HG03196 (cell line): ENCODE data around the gene ARHGAP11B.
"Not testable (repeated sequence)": the region's sequence is repeated elsewhere in the genome, so short reads cannot be mapped to it uniquely, and the experiment has no call there.

Source experiments
- ATAC-seq: cut with Tn5 transposase; IDR thresholded peaks from one replicate; pipeline ENCODE4 v1.9.1; 2021; ENCODE audit not compliant: unreplicated experiment

ARHGAP11B gene

DNA sequence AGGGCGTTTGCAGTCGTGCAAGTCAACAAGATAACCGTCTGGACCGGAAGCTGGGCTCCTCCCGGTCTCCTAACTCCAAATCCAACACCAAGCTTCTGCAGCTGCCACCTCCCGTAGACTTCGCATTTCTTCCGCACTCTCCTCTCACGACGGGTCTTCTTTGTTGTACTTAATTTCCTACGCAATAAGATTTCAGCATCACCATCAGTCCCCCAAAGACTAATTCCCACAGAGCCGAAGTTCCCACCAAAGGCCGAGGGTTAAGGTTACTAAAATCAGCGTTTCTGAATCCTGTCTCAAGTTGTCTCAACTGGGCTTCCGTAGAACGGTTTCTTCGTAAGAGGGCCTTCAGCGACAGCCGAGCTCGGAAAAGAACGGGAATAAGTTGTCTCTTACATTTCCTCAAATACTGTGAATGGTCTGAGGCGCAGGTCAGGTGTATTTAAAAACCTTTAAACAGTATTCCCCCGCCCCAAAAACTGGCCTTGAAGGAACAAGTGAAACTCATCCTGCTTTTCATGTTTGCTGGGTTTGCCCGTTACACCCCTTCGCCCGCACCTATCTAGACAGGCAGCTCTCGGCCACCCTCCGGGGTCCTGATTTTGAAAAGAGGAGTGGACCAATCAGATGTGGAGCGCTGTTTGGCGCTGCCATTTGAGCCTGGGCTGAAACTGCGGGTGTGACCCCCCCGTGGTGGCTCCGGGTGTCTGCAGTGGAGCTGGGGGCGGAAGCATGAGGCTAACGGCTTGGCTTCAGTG is at the start of gene ARHGAP11B:
Gene ARHGAP11B (plus strand): TSS at position 693 of the 758 bp plus-strand sequence.
- ATAC-seq: peak; percentile 88

DNA sequence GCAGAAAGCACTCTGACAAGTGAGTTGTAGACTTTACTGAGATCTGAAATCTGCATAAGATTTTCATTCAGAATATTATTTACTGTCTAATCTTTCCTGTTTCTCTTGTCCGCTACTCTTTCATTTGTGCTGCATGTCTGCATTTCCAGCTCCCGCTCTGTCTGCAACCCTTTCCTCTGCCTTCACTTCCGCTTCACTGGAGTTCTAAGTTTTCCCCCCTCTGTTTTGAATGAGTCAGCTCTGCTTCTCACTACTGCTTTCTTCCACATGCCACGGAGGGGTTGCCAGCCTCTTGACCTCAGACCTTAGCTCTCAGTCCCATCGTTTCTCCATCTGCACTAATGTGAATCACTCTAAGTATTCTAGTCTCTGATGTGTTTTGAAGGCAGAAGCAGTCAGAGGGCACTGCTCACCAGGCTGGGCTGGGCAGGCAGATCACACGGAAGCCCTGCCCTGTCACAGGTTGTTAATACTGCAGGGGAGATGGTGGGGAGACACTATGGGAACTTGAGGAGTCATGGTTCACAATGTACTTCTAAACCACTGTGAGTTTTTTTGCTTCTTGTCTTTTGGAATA is 46.4 kb upstream of the ARHGAP11B start:
- ATAC-seq: not testable (repeated sequence)

DNA sequence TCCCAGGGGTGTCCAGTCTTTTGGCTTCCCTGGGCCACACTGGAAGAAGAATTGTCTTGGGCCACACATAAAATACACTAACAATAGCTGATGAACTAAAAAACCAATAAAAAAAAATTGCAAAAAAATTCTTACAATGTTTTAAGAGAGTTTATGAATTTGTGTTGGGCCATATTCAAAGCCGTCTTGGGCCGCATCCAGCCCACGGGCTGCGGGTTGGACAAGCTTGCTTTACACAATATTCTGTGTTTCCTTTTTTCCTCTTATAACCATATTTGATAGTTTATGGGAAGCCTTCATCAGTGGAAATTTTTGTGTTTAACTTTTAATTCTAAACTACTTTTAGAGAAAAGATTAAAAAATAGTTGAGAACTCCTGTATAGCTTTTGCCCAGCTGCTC is 45.2 kb upstream of the ARHGAP11B start:
- ATAC-seq: not testable (repeated sequence)

DNA sequence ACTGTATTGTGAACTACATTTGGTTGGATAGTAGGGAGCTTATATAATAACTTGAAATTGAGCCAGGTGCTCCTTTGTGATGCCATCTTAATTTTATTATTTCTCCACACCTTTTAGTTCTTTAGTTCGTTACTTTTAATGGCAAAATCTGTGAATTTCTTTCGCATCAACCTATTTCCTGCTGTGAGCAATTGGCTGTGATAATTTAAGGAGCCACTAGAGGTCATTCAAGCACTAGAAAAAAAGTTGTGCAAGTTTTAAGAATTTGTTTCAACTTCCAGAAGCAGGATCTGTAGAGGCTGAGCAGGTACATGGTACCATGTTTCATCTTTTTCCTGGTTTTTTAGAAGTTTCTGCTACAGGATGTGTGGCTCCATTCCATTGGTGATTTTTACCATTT is 27.0 kb upstream of the ARHGAP11B start:
- not testable (repeated sequence) for ATAC-seq

DNA sequence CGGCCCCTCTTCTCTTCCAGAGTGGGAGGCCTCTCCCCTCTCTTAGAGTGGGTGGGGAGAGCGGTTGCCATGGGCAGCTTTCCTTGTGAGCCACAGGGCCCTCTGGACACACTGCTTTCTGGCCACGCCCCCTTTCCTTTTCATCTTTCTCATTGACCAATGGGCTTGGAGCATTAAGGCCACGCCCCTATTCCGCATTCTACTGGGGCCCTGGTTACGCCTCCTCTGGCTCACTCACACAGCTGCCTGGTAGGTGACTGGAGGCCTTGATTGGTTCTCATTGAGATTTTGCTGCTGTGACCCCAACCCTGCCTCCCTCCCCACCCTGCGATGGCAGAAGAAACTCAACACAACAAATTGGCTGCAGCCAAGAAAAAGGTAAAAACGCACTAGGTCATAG is 22.1 kb upstream of the ARHGAP11B start, which contains the start of gene GOLGA8H:
Gene GOLGA8H (plus strand): TSS at position 233 of the 400 bp plus-strand sequence. CDS start 98 bp downstream, at position 331.
- not testable (repeated sequence) for ATAC-seq

DNA sequence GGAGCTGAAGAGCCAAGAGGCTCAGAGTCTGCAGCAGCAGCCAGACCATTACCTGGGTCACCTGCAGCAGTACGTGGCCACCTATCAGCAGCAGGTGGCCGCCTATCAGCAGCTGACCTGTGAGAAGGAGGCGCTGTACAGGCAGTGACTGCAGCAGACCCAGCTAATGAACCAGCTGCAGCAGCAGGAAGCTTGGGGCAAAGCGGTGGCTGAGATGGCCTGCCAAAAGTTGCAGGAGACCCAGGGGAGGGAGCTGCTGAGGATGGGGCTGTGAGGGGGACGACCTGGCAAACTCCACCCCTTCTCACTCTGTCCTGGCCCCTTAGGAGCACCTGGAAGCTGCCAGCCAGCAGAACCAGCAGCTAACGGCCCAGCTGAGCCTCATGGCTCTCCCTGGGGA is 13.7 kb upstream of the ARHGAP11B start:
- ATAC-seq: not testable (repeated sequence)

DNA sequence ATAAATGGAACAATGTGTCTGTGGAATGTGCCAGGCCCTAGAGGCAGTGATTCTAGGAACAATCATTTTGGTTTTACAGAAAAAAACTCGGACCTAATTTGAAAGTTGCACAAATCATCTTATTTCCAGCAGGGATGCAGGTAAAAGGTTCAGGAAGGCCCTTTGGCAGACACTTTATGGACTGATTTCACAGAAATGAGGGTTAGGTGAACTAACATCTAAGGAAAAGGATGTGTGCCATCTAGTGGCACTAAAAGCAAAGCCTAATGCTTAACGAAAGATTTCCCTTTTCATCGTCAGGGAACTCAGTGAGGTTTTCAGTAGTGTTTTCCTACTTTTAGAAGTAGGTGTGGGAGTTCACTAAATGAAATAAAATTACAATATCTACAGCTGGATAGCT is 4.6 kb upstream of the ARHGAP11B start:
- not testable (repeated sequence) for ATAC-seq

DNA sequence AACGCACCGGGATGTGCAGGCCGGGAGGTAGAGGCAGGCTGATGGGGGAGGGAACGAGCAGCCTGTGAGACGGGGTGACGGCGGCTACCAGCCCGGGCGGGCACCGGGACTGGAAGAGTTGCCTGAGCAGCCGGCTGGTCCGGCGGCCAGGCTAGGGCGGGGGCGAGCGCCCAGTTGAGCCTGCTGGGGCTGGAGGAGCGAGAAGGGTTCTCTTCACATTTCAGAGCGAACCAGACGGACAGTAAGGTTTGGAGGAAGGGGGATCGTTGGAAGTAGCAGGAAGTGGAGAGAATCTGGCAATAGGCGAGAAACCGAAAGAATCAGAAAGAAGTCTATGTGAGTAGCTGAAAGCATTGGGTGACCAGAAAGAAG is 252 bp downstream of the ARHGAP11B start:
- not testable (repeated sequence) for ATAC-seq

DNA sequence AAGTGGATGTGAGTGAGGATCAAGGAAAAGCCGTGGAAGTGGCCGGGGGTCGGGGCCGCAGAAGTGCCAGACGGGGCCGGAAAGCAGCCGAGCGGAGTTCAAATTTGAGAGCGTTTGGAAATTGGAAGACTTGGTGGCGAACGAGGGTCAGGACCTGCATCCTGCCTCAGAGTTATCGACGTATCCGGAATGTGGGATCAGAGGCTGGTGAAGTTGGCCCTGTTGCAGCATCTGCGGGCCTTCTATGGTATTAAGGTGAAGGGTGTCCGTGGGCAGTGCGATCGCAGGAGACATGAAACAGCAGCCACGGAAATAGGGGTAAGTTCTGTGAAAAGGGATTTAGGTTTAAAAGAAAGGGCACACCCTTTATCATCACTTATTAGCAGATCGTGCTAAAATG is 704 bp downstream of the ARHGAP11B start:
- peak; percentile 11 for ATAC-seq

DNA sequence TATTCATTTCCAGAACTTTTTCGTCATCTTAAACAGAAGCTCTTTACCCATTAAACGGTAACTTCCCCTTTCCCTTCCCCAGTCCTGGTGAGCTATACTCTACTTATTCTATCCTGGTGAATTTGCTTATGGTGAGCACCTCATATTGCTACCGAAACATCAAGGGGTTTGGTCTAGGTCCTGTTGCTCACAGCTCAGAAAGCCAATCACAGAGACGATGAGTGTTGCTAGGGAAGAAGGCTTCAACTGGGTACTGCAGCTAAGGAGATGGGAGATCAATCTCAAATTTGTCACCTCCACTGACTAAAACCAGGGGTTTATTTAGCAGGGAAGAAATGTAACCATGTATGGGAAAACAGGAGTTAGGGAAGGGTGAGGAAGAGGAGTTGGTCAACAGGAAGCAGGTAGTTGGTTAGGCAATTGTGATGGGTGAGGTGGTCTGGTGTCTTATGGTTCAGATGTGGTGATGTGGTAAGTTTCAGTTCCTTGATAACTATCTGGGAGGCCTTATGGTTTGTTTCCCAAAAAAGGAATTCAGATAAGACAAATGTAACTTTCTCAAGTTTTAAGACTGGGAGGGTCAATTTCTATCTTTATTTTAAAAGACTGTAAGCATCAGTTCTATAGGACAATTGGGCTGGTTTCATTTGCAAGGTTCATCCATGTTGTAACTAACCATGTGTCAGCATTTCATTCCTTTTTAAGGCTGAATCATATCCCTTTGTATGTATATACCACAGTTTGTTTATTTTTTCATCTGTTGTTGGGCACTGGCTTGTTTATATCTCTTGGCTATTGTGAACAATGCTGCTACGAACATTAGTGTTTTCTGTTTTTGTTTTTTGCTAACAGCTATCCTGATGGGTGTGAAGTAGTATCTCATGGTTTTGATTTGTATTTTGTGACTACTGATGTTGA is 24.3 kb downstream of the ARHGAP11B start:
- ATAC-seq: peak; percentile 67

DNA sequence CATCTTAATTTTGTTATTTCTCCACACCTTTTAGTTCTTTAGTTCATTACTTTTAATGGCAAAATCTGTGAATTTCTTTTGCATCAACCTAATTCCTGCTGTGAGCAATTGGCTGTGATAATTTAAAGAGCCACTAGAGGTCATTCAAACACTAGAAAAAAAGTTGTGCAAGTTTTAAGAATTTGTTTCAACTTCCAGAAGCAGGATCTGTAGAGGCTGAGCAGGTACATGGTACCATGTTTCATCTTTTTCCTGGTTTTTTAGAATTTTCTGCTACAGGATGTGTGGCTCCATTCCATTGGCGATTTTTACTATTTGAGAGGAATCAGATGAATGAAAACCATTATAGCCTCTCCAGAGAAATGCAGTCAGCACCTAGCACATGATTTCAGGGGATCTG is 35.2 kb downstream of the ARHGAP11B start:
- ATAC-seq: not testable (repeated sequence)

DNA sequence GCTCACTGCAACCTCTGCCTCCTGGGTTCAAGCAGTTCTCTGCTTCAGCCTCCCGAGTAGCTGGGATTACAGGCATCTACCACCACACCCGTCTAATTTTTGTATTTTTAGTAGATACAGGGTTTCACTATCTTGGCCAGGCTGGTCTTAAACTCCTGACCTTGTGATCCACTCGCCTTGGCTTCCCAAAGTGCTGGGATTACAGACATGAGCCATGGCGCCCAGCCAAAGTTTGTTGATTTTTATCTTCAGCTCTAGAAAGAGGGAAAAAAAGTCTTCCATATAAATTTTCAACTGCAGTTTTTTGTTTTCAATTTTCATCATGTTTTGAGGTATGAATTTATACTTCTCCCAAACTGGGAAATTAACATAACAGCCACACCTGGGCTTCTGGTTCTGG is 43.7 kb downstream of the ARHGAP11B start:
- ATAC-seq: not testable (repeated sequence)

DNA sequence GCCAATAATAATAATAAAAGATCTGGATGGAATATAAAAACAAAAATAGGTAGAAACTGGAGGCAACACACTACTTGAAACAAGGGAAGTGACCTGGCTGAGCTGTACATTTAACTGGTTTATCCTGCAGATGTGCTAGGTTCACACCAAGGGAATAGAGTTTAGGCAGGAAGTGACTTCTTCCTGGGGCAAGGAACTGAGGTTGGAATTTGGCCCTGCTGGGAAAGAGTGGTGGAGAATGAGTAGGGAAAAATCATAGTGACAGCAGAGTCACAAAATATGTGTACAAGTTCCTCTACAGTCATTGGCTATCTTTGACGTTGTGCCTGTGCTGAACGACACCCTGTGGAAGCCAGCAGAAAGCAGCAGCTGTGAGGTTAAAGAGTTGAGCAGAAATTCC is 44.1 kb downstream of the ARHGAP11B start:
- no peak for ATAC-seq

DNA sequence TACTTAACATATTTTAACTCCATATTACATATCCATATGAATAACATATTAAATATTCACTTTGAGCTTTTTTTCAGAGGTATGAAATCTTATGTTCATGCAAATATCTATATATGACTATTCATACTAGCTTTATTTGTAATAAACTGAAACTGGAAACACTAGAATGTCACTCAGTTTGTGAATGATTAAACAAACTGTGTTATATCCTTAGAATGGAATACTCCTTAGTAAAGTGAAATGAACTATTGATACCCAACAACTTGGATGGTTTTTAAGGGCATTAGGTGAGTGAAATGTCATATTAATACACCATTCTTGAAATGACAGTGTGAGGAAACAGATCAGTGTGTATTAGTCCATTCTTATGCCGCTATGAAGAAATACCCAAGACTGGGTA is 45.4 kb downstream of the ARHGAP11B start:
- no peak for ATAC-seq

DNA sequence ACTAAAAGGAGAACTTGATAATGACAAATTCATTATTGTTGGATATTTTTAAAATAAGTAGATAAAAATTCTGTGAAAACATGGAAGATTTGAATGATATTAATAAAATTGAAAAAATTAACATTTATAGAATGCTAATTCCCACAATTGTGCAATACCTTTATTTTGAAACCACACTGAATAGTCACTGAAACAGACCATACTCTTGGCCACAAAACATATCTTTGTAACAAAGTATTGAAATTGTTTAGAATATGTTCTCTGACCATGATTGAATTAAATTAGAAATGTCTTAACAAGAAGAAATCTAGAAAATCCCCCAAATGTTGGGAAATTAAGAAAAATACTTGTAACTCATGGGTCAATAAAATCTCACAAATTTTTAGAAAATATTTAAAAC is 49.2 kb downstream of the ARHGAP11B start:
- no peak for ATAC-seq

DNA sequence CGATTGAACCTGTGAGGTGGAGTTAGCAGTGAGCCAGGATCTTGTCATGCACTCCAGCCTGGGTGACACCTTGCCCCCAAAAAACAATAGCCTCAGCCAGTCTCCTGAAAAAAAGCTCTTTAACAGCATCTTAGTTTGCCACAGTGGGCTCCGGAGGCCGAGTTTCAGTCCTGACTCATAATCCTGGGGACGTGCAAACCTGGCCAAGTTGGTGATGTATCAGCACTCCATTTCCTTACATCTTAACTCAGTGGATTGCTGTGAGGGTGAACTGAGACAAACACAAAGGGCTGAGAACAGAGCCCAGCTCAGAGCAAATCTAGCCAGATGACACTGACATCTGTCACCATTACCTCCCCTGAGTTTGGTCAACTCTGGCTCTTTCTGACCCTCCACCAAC is 50.0 kb downstream of the ARHGAP11B start:
- not testable (repeated sequence) for ATAC-seq

DNA sequence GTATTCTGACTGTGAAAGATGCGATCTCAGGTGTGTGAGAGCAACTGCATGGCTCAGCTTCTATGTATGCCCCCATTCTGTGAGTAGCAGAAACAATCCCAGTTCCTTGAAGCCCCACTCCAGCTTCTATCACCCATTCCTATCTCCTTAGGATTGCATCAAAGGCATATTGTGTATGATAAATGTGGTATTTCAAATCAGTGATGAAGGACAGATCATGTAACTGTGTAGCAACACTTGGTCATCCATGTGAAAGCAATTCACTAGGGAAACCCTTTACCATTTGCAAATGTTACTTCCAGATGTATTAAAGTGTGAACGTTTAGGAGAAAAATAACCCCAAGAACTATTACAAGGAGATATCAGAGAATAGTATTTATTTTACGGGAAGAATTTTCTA is 55.1 kb downstream of the ARHGAP11B start:
- not testable (repeated sequence) for ATAC-seq

DNA sequence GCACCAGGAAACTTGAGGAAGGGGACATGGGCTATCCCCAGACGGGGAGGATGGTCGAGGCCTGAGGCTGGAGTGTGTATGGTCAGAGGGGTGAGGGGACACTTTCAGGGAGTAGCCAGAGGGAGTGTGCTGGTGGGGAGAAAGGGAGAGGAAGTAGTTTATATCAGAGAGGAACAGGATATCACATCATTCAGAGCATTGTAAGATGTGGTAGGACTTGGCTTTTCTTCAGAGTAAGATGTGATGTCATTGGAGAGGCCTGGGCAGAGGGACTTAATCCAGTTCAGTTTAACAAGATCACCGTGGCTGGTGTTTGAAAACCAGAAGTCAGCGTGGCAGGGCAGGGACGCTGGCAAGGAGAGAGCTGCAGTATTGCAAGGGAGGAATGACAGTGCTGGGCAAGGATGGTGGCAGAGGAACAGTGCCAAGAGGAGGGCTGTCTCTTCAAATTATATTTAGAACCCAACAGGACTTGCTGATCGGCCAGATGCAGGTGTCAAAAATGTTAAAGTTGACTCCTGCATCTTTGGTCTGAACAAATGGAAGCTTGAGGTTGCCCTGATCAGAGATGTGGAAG is 59.9 kb downstream of the ARHGAP11B start:
- not testable (repeated sequence) for ATAC-seq

DNA sequence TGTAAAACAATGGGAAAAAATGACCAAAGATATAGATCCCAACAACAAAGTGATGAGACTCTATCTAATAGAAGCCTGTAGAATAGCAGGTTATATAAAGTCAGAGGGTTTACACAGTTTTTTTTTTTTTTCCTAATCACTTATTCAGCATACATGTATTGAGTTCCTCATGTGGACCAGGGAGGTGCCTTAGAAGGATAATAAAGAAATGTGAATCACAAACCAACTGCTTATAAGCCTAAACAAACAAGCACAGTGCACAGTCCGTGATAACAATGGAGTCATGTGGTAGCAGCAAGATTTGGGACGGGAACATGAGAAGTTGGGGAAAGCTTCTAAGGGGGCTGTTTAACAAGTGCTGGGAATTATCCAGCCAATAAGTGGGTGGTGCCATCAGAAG is 60.7 kb downstream of the ARHGAP11B start:
- not testable (repeated sequence) for ATAC-seq
